ENCODE results near the gene SMG9. TPM values are rescaled to one million over a fixed set of nuclear protein-coding genes. Genes with fewer than 3 reads are reported as not detected.

SMG9 gene
- total RNA-seq, 2 experiments from 2014 or later = 48.9 to 53.1 TPM

DNA sequence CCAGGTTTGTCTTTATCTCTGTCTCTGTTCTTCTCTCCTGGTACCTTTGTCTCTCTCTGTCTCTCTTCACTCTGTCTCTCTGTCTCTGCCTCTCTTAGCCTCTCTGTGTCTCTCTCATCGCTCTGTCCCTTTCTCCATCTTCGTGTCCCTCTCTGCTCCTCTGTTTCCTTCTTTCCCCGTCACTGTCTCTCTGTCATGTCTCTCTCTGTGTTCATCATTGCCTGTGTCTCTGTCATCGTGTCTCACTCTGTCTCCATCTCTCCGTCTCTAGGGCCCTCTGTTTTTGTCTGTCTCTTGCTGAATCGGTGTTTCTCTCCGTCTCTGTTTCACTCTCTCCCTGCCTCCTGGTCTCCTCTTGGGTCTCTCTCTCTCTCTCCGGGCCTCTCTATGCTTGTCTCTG is 28.9 kb upstream of the SMG9 start:
- H3K27ac Mint-ChIP-seq = peak overlapping the region; percentile 94
- TF ChIP-seq, protein P1, sequence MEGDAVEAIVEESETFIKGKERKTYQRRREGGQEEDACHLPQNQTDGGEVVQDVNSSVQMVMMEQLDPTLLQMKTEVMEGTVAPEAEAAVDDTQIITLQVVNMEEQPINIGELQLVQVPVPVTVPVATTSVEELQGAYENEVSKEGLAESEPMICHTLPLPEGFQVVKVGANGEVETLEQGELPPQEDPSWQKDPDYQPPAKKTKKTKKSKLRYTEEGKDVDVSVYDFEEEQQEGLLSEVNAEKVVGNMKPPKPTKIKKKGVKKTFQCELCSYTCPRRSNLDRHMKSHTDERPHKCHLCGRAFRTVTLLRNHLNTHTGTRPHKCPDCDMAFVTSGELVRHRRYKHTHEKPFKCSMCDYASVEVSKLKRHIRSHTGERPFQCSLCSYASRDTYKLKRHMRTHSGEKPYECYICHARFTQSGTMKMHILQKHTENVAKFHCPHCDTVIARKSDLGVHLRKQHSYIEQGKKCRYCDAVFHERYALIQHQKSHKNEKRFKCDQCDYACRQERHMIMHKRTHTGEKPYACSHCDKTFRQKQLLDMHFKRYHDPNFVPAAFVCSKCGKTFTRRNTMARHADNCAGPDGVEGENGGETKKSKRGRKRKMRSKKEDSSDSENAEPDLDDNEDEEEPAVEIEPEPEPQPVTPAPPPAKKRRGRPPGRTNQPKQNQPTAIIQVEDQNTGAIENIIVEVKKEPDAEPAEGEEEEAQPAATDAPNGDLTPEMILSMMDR (IDR thresholded peaks at IDR 0.05) = no peak
- peaks cover 10% of the 10 kb centered on the region for H3K36me3 Mint-ChIP-seq (ENCODE audit: low read depth)
- H3K9me3 Mint-ChIP-seq = peaks cover 2% of the 10 kb centered on the region
- POLR2A ChIA-PET = no interaction called here
- peaks cover 3% of the 10 kb centered on the region for H3K27me3 Mint-ChIP-seq
- no peak for ATAC-seq
- H3K4me3 Mint-ChIP-seq = peak overlapping the region; percentile 67
- peaks cover 46% of the 10 kb centered on the region for H3K4me1 Mint-ChIP-seq (ENCODE audit: low read depth)
- intact Hi-C loops (cut with micrococcal nuclease) = loop anchor here (10.0 kb wide), 1 partner anchor 109 kb away; the partner anchor contains the start of gene PLAUR
- no peak for DNase-seq
- CTCF ChIA-PET = interaction anchor here (2.1 kb wide), 1 partner anchor 39 kb away, joined by 26 read pairs; no protein-coding TSS in a partner anchor

DNA sequence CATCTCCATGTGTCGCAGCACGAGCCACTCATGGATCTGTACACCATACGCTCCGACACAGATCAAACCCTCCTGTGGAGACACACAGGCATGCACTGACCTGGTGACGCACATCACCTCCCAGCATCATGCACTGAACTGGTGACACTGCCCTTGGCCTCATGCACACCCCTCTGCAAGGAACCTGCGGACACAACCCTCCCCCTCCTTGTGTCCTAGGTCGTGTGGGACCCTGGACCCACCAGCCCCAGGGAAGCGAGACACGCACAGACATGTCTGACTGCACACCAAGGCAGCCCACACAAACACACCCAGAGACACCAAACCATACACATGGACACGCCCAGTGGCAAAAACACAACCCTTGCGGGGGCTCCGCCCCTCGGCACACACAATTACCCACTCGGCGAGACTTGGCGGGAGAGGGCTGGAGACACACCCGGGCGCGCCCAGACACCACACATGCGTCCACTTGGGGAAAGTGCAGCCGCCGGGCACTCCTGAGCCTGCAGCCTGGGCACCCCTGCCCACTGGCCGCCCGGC is 28.0 kb upstream of the SMG9 start:
- Mint-ChIP-seq H3K9me3 (peaks cover 2% of the 10 kb centered on the region), H3K4me3 (peak overlapping the region; percentile 72), H3K27ac (peak overlapping the region; percentile 83), H3K4me1 (ENCODE audit: low read depth) (peaks cover 53% of the 10 kb centered on the region), H3K36me3 (ENCODE audit: low read depth) (peaks cover 15% of the 10 kb centered on the region), H3K27me3 (peaks cover 3% of the 10 kb centered on the region)
- TF ChIP-seq, protein P1 (IDR thresholded peaks at IDR 0.05) = no peak
- DNase-seq (peak; percentile 47), ATAC-seq (no peak)
- ChIA-PET CTCF (interaction anchor here (8.3 kb wide), 1 partner anchor 16 kb away, joined by 122 read pairs; no protein-coding TSS in a partner anchor), POLR2A (interaction anchor here (3.2 to 8.5 kb wide), 2 partner anchors 18 to 29 kb away, joined by 50 to 137 read pairs; partner anchors contain the start of gene SMG9)
- intact Hi-C loops (cut with micrococcal nuclease) = loop anchor here (10.0 kb wide), 1 partner anchor 108 kb away; the partner anchor contains the start of gene PLAUR

DNA sequence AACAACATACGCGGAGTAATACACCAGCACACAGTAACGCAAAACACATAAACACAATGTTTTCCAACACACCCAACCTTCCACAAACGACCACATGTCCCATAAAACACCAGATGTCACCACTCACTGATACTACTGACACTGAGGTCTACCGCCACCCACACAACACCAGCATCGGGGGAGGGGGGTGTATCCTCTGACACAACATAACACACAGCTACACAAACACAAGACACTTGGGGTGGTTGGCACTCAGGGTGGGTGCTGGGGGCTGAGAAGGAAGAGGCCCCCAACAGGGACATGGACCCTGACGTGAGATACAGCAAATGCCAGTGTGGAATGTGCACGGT is 27.5 kb upstream of the SMG9 start:
- peak; percentile 46 for DNase-seq
- Mint-ChIP-seq H3K9me3 (peaks cover 2% of the 10 kb centered on the region), H3K36me3 (ENCODE audit: low read depth) (peaks cover 16% of the 10 kb centered on the region), H3K4me1 (ENCODE audit: low read depth) (peaks cover 57% of the 10 kb centered on the region), H3K27ac (peak overlapping the region; percentile 83), H3K4me3 (peak overlapping the region; percentile 72), H3K27me3 (peaks cover 3% of the 10 kb centered on the region)
- no peak for ATAC-seq
- ChIA-PET POLR2A (interaction anchor here (3.2 to 8.5 kb wide), 2 partner anchors 18 to 28 kb away, joined by 50 to 137 read pairs; partner anchors contain the start of gene SMG9), CTCF (interaction anchor here (8.3 kb wide), 1 partner anchor 15 kb away, joined by 122 read pairs; no protein-coding TSS in a partner anchor)
- intact Hi-C loops (cut with micrococcal nuclease) = loop anchor here (10.0 kb wide), 1 partner anchor 107 kb away; the partner anchor contains the start of gene PLAUR
- TF ChIP-seq, protein P1 (IDR thresholded peaks at IDR 0.05) = no peak

DNA sequence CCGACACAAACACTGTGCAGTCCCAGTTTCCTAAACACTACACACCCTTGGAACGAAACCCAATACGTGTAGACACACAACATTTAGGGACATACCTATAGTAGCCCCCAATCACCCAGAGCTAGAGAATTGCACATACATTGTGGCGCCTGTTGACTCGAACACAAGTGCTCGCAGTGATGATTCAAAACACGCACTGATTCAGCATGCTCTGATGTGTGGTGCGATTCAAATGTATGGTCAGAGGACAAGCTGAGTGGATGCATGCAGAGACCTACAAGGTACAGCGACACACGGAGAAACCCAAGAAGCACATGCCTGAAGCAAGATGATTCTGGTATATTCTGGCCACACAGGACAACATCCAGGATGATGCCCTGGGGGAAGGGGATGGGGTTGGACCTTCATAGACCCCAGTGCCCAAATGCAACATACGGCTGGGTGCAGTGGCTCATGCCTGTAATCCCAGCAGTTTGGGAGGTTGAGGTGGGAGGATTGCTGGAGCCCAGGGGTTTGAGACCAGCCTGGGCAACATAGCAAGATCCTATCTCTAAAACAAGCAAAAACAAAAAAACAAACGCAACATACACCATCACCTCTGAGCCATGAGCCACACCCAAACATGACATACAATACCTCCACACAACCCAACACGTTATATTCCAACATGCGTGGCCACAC is 27.0 kb upstream of the SMG9 start:
- Mint-ChIP-seq H3K27me3 (peaks cover 3% of the 10 kb centered on the region), H3K36me3 (ENCODE audit: low read depth) (peaks cover 19% of the 10 kb centered on the region), H3K4me1 (ENCODE audit: low read depth) (peaks cover 61% of the 10 kb centered on the region), H3K27ac (peak overlapping the region; percentile 83), H3K9me3 (peaks cover 2% of the 10 kb centered on the region), H3K4me3 (peak overlapping the region; percentile 72)
- DNase-seq (peak; percentile 61), ATAC-seq (no peak)
- POLR2A ChIA-PET = interaction anchor here (1.8 to 8.5 kb wide), 3 partner anchors 17 to 36 kb away, joined by 6 to 137 read pairs (median 50); partner anchors contain the start of gene SMG9
- intact Hi-C loops (cut with micrococcal nuclease) = loop anchor here (2.0 to 10.0 kb wide), 2 partner anchors 17 to 107 kb away; partner anchors contain the start of gene PLAUR
- CTCF ChIA-PET = interaction anchor here (0.6 to 8.3 kb wide), 4 partner anchors 15 to 113 kb away, joined by 3 to 122 read pairs (median 4); no protein-coding TSS in a partner anchor
- TF ChIP-seq, protein P1 (IDR thresholded peaks at IDR 0.05) = no peak

Data from activated CD8-positive, alpha-beta T cell treated with anti-CD3 and anti-CD28 coated beads for 36 hours (primary cell).